GM21423 (cell line): ENCODE results near the gene XCL1.
"Not testable (repeated sequence)": the region's sequence is repeated elsewhere in the genome, so short reads cannot be mapped to it uniquely, and the experiment has no call there.

Experiments
- ATAC-seq: cut with Tn5 transposase; IDR thresholded peaks from one replicate; pipeline ENCODE4 v1.9.1; 2021; ENCODE audit warnings: mild to moderate bottlenecking, moderate library complexity; ENCODE audit not compliant: unreplicated experiment

Gene XCL1

DNA sequence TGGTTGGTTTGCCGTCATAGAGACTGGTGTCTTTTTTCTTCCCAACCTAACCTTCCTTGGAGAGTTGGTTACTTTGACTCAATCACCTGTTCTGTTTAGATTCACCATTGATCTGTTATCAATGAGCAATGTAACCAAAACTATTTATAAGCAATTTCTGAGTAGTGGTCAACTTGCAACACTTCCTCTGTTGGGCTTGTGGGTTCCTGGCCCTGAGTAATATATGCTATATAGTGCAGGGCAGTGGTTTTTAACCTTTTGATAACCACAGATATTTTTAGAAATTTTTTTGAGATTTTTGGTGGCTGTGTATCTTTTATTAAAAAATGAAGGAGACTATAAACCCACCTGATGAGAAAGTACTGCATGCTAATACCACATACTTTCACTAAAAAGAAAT is 9.4 kb upstream of the XCL1 start:
- no peak for ATAC-seq

DNA sequence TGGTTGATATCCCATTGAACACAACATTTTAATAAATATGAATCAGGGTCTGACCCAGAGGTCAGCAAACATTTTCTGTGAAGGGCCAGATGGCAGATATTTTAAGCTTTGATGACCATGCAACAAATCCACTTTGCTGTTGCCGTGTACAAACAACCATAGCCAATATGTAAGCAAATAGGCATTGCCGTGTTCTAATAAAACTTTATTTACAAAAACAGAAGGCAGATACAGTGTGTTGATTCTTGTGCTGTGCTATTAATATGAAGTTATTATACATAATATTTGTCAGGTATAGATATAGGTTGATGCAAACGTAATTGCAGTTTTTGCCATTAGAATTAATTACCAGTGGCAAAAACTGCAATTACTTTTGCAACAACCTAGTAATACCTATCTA is 8.8 kb upstream of the XCL1 start:
- no peak for ATAC-seq

DNA sequence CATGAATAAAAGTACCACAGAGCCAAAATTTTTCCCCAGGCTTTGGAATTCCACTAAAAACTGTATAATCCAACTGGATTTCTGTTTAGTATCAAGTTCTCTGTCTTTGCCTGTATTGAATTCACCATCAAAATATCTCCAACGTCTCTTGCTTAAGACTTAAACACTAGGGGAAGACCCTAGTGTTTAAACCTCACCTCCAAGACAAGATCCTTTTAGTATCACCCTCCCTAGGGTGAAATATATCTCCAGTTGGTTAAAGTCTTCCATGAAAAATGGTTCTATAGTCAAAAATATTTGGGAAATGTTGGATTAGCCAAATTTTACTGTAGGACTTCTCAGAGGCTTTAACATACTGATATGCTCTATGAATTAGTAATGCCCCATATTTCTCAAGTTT is 8.1 kb upstream of the XCL1 start:
- ATAC-seq, result no peak

DNA sequence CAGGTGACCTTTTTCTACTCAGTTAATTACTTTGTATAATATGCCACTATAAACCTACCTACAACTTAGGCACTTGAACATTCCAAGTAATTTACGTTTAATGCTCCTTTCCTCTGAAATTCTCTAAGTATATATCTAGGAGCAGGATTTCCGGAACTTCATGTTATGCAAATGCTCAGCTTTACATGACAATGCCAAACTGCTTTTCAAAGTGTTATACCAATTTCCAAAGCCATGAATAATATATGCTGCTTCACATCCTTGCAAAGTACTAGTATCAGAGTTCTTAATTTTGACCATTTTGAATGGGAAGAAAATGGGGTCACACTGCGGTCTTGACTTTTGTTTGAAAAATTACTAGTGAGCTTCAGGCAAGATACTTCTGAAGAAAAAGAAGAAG is 5.8 kb upstream of the XCL1 start:
- no peak for ATAC-seq

DNA sequence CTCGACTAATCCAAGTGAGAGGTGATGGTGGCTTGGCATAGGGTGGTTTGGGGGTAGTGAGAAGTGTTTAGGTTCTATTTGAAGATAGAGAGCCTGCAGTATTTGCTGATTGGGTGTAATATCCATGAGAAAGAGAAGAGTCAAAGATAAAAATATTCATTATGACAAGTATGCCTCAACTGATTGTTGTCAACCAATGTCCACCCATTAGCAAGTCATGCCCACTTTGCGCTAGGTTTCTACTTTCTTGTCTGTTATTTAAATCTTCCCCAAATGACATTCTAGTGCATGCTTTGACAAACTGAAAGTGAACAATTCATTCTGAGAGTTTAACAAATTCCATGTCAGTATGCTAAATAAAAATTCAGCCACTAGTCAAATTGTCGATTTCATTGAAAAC is 3.8 kb upstream of the XCL1 start:
- ATAC-seq, result no peak

DNA sequence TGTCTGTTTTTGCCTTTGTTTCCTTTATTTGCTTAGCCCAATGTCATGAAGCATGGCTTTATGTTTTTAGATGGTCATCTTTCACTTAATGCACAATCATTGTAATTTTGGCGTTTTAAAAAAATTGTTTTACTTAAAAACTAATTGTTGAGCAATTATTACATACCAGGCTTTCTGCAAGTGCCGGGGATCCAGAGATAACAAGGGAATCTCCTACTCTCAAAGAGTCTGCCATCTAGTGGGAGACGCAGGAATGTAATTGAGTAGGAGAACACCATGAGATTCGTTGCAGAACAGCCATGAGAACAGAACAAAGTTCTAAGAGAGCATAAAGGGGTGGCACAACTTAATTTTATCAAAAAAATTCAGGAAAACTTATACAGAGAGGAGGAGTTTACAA is 2.2 kb upstream of the XCL1 start:
- not testable (repeated sequence) for ATAC-seq

DNA sequence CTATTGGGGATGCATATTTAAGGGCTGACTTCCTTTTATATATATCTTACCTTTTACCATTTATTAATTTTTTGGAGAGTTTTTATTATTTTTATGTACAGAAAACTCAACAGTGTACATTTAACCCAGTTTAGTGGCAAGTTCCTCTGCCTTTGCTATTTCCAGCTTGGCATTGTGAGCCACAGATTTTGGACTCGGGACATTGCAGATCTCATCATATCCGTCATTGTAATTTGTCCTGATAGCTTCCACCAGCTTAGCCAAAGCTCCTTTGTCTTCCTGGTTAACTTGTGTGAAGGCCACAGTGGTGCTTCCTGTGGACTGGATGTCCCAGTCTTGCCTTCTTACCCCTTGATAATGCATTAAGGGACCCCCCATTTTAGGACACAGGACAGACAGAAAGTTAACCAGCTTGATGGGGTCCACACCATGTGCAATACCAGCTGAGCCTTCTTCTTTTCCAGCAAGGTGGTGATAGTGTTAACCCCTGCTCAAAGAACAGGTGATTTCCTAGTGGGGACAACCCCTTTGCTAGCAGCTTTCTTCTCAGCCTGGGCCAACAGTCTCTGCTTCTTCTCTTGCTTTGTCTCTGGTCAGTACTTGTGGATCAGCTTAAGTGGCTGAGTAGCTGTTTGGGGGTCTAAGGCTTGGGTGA is 2.3 kb downstream of the XCL1 start:
- not testable (repeated sequence) for ATAC-seq

DNA sequence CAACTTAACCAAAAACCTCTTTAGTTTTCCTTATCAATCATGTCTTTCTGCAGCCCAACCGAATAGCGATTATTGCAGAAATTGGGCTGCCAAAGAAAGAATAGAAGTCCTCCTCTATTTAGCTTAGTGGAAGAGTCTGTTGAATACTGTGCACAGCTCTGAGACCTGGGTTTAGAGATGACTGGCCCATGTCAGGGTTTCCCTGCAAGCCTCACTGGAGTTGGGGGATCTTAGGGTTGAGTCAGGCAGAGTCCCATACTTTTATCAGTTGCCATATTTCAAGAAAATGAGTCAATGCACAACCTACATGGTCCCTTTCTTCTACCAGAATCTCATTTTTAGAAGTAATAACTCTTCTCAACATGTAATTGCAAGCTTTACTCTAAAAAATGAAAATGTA is 3.9 kb downstream of the XCL1 start:
- ATAC-seq, result not testable (repeated sequence)

DNA sequence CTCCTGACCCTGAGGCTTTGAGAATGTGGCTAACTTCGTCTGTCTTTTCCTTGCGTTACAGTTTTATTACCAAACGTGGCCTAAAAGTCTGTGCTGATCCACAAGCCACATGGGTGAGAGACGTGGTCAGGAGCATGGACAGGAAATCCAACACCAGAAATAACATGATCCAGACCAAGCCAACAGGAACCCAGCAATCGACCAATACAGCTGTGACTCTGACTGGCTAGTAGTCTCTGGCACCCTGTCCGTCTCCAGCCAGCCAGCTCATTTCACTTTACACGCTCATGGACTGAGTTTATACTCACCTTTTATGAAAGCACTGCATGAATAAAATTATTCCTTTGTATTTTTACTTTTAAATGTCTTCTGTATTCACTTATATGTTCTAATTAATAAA is 4.6 kb downstream of the XCL1 start:
- ATAC-seq, result not testable (repeated sequence)

DNA sequence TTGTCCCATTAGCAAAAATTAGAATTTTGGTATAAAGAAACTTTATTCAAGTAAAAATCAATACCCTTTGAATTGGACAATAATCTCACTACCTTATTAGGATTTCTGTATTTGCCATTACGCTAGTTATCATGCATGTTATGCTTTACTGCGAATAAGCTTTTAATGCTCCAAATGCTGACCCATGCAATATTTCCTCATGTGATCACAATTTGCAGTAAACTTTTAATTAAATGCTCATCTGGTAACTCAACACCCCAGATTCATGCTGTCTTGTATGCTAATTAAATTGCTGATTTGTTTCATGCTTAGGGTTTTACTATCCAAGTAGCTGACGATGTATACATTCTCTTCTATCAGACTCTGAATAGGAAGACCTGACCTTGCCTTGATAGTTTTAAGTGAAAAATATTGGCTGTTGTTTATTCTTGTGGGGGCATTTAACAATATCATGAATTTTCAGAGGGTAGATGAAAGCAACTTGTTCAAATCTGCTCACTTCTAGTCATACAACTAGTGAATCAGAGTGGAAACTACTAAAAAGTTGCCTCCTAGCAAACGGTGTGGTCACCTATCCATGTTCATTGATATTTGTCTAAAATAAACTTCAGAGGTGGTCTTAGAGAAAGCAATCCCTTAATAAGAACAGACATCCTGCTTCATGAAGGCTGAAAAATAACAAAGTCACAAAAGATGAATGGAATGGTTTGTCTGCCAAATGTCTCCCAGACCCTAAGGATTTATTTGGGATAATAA is 5.6 kb downstream of the XCL1 start:
- ATAC-seq, result no peak

DNA sequence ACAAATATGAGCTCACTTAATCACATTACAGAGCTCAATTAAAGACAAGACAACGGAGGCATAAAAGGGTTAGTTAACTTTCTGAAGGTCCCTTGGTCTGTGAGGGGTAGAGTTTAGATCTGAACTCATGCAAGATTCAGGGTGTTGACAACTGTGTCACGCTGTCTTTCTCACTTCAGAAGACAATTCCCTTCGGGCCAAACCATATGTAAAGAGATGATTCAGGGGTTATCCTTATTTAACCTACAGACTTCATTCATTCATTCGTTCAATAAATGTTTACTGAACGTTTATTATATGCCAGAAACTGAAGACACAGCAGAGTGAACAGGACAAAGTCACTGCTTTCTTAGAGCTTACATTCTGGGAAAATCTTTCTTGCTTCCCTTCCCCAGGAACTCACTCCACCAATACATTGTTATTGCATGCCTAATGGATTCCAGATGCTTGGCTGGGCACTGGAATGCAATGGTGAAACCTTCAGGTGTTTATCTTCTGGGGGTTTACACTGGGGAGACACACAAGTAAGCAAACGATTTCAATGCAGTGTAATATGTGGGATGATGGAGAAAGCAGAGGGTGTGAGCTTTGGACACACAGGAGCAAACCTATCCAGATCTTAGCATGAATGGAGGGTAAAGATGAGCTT is 6.4 kb downstream of the XCL1 start:
- ATAC-seq, result no peak

DNA sequence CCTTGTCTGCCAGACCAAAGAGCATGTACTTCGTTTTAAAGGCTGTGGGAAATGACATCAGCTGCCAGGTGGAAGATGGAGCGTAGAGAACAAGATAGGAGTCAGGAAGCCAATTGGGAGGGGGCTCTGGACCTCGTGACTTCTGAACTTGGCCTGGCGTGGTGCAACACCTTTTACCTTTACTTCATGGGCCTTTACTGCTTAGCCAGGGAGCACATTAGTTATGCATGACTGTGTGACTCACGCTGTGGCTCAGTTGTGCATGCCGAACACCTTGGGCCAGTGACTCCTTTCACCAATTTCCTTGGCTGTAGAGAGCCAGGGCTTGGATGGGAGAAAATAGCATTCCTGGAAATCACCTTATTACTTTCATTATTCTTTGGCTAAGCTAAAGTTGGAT is 7.2 kb downstream of the XCL1 start:
- no peak for ATAC-seq

DNA sequence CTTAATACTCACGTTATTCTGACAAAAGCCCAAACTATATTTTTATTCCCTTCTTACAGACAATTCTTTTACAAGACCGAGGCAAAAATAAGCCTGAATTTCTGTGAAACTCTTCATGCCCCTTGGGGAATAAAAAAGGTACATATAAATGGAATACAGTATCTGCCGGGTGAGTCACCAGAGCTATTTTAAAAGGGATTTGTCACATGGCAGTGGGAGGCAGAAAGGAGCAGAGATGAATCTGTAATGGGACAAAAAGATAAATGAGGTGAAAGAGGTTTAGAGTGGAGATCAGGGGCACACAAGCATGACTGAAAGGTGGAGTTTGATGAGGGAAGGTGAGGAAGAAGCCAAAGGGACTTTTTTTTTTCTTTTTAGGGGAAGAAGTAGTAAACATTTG is 8.8 kb downstream of the XCL1 start:
- no peak for ATAC-seq

DNA sequence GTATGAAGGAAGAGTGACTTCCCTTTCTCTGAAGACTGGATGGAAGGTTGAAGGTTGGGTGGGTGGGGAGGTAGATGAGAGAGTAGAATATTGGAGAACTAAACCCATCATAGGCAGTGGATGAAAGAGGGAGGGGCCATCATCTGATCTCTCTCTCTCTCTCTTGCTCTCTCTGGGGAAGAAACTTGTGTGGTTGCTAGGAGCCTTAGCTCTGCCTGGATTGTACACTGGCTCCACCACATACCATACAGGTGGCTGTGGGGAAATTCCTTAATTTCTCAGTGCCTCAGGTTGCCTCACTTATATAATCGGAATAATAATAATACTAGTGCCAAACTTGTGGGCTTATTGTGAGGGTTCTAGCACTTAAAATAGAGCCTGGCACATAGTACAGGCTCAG is 9.5 kb downstream of the XCL1 start:
- no peak for ATAC-seq

DNA sequence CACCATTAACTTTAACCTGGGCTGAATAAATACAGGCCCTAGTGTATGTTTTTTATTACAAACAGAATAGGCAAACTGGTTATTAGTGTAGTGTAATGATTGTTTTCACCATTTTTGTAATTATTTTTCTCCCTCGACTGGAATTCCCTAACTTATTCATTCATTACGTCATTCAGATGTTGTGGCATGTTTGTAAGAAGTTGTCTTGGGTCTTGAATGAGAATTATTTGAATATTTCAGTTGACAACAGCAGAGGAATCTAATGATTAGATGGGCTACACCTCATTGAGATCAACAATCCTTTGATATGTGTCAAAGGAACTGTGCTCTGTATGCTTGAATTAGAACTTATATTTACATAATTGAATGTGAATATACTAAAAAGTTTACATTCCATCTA is 12.8 kb downstream of the XCL1 start:
- ATAC-seq, result no peak

DNA sequence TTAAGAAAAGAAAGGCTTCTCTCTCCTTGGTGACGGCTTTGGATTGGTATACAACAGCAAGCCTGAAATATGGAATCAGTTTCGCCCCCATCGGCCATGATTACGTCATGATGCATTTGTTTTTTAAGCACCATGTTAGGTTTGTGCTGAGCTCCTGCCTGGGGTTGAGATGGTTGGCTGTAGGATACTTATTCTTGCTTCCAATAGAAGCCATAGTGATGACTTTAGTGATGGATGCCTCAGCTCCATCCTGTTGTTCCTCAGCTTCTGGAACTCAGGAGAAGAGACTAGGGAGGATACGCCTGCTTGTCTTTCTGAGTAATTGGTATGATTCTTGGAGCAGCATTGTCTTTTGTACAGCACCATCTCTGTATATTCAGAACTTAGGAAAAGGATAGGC is 14.7 kb downstream of the XCL1 start:
- no peak for ATAC-seq

DNA sequence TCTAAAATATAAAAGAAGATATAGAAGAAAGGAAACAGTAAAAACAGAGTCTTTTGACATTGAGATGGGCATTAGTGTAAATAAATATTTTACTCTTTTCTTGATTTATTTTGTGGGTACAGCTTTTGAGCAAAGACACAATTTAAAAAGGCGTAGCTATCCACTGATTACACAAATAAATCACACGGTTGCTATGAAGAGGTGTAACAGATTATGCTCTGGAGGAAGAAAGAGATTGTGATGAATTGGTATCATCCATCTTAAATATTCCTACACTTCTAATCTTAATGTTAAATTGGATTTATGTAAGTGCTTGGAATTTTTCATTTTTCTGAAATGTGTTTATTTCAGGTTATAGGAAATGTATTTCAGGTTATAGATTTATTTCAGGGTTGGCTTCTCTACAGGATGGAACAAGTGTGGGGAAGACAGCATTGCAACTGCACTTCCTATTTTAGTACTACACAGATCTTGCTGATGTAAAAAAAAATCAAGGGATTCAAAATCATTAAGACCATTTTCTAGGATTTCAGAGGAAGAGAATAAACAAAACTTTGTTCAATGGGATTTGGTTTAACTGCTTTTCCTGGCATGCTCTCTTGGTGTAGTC is 15.3 kb downstream of the XCL1 start:
- ATAC-seq, result no peak

DNA sequence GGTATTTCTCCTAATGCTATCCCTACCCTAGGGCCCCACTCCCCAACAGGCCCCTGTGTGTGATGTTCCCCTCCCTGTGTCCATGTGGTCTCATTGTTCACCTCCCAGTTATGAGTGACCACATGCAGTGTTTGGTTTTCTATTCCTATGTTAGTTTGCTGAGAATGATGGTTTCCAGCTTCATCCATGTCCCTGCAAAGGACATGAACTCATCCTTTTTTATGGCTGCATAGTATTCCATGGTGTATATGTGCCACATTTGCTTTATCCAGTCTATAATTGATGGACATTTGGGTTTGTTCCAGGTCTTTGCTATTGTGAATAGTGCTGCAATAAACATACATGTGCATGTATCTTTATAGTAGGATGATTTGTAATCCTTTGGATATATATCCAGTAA is 19.0 kb downstream of the XCL1 start:
- not testable (repeated sequence) for ATAC-seq

DNA sequence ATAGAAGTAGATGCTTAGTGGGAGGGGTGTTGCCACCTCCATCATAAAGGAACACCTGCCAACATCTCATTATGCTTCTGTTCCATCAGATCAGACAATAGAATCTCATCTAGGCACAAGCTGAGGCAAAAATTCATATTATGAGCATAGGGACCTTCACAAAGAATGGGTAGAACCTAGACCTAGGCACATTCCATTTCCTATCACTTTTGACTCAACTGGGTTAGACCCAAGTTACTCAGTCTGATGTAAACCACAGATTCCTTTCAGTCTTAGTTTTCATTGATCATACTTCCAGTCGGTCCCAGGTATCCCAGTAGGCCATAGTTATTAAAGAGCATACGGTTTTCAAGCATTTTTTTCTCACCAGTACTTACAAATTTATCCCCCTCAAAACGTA is 21.7 kb downstream of the XCL1 start:
- no peak for ATAC-seq

DNA sequence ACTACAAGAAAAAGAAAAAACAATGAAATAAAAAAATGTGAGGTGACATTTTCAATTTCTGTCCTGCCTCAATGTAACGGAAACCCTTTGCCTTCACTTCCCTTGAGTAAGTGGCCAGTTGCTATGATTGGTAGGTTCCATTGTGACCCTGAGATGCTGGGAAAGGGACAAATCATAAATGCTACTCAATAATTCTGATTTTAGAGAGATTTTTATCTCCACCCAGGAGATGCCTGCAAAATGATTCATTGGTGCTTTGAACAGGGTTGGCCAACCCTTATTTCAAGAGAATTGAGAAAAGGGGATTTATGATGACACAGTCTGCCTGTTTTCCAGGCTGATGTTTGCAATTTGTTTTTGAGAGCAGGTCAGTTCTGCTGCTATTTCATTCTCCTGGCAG is 22.5 kb downstream of the XCL1 start:
- ATAC-seq, result no peak

DNA sequence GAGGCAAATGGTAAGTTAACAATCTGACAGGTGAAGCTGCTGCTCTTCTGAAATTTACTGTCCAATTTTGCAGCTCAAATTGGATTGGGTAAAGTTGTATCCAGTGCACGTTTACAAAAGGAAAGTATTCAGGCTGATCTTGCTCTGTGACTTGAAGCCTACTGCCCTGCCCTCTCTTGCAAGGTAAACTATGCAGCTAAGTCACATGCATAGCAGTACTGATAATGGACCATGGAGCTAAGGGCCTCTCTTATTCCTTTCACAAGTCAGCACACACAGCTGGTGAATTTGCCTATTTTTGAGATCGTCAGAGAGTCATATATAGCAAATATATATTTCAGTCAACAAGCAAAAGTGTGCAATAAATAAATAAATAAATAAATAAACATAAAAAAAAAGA is 23.2 kb downstream of the XCL1 start:
- no peak for ATAC-seq

DNA sequence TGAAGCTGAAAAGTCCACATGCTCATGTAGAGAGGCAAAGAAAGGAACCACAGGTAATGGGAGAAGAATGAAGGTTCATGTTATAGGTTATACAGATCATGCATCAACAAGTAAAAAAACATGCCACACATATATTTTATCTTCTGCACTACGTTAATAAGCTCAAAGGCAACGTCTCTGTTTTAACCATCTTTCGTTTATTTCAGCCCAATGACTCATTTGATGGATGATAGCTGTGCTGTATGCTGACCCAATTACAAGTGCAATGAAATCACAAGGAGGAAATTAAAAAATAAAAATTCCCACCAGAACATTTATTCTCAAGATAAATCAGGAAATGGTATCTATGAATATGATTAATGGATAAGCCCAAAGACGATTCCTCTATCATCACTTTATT is 24.6 kb downstream of the XCL1 start:
- no peak for ATAC-seq
